ENCODE results near the gene KCNMA1.

KCNMA1 gene

GRCh38 chr10:77176232-77176631 lies 461.4 kb downstream of the KCNMA1 start:
- no peak for DNase-seq (ENCODE audit: low read depth)

- DNase-seq (ENCODE audit: low read depth): no peak
Measured at GRCh38 chr10:77175631-77176222, 461.9 kb downstream of the KCNMA1 start.

- peak; percentile 72 for DNase-seq (ENCODE audit: low read depth)
Measured at GRCh38 chr10:77173615-77174461, 463.8 kb downstream of the KCNMA1 start.

GRCh38 chr10:77172086-77172485 lies 465.5 kb downstream of the KCNMA1 start:
- DNase-seq (ENCODE audit: low read depth): no peak

DNA sequence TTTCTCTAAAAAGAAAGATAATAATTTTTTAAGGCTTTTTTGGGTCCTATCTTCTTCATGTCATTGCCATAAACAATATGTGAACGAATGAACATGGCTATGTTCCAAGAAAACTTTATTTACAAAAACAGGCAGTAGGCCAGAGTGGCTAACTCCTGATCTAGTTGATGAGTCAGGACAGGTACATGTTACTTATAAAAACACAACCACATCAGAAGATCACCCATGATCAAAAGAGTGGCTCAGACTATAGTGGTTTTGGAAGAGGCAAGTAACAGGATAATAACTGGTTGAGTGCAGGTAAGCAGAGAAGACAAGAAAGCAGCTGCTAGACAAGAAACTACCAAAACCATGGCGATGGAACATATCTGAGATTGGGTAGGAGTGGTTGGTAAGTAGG lies 468.7 kb downstream of the KCNMA1 start:
- DNase-seq (ENCODE audit: low read depth): no peak

DNA sequence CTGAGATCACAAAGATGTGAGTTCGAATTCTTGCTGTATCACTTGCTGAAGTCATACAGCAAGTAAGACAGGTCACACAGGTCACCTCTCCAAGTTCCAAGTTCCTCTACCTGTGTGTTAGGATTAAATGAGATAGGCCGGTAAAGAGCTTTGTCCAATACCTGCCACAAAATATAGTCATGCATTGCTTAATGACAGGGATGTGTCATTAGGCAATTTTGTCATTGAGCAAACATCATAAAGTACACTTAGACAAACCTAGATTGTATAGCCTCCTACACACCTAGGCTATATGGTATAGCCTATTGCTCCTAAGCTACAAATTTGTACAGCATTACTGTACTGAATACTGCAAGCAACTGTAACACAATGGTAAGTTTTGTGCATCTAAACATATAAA lies 469.4 kb downstream of the KCNMA1 start:
- DNase-seq (ENCODE audit: low read depth): no peak

- peak; percentile 53 for DNase-seq (ENCODE audit: low read depth)
Measured at GRCh38 chr10:77165445-77166208, 472.0 kb downstream of the KCNMA1 start.

GRCh38 chr10:77164616-77165311 lies 472.8 kb downstream of the KCNMA1 start:
- DNase-seq (ENCODE audit: low read depth): peak; percentile 64

DNA sequence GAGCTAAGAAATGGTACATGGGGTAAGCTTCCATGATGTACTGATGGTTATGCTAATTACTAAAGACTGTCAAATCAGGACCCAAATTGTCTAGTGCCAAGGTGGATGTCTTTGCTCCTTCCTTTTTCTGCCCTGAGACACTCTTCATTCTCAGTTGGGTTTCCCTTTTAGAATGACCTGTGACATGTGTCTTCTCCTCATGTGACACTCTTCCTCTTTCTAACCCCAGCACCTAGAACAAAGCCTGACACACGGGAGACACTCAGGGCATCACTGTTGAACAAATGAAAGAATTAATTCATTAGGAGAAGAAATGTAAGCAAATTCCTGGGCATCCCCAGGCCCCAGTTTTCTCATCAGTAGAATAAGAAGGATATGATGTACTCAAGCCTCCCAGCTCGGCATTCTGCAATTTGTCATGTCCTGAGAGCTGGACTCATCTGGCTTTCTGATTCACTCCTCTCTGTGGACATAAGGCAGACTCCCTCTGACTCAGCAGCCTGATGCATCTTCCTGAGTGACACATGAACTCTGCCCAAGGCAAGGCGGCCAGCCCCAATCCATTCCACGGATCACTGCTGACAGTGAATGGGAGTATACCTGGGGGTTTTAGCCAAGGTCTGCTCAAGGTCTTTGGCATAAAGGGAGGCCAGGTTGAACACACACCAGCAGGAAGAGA lies 473.8 kb downstream of the KCNMA1 start:
- peak; percentile 99 for DNase-seq (ENCODE audit: low read depth)

- no peak for DNase-seq (ENCODE audit: low read depth)
Measured at GRCh38 chr10:77162697-77163096, 474.9 kb downstream of the KCNMA1 start.

- DNase-seq (ENCODE audit: low read depth): peak; percentile 89
Measured at GRCh38 chr10:77160679-77161078, 476.9 kb downstream of the KCNMA1 start.

GRCh38 chr10:77159538-77160110 lies 478.0 kb downstream of the KCNMA1 start:
- DNase-seq (ENCODE audit: low read depth): peak; percentile 54

- no peak for DNase-seq (ENCODE audit: low read depth)
Measured at GRCh38 chr10:77158666-77159065, 478.9 kb downstream of the KCNMA1 start.

GRCh38 chr10:77157248-77158019 lies 480.2 kb downstream of the KCNMA1 start:
- no peak for DNase-seq (ENCODE audit: low read depth)

GRCh38 chr10:77156406-77156879 lies 481.2 kb downstream of the KCNMA1 start:
- peak; percentile 70 for DNase-seq (ENCODE audit: low read depth)

GRCh38 chr10:77152256-77152655 lies 485.4 kb downstream of the KCNMA1 start:
- DNase-seq (ENCODE audit: low read depth): no peak

DNA sequence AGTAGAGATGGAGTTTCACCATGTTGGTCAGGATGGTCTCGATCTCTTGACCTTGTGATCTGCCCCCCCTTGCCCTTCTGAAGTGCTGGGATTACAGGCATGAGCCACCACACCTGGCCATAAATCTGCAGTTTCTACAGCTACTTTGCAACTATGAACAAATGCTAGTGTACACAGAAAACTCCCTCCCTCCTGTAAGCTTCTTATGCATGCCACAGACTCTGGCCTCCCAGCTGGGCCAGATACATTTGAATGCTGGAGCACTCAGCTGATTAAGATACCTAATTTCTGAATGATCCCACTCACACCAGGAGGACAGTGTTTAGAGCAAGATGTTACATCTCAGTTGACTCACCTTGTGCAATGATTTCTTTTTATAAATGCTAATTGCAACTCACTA lies 486.2 kb downstream of the KCNMA1 start:
- DNase-seq (ENCODE audit: low read depth): no peak

DNA sequence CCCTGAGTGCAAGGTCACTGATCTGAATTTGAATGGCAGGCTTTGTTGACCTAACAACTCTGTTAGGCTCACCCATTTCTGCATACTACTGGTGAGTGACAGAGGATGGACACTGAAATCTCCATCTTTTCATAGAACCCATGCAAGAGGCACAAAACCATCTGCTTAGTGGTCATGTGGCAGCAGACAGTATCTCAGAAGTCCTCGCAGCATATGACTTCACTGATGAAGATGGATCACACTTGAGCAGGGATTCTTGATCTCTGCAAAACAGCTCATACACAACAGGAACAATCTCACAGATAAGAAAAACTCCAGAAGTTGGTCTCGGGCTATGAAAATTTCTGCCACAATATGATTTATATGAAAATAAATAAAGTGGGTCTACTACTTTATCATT lies 487.9 kb downstream of the KCNMA1 start:
- DNase-seq (ENCODE audit: low read depth): no peak

DNA sequence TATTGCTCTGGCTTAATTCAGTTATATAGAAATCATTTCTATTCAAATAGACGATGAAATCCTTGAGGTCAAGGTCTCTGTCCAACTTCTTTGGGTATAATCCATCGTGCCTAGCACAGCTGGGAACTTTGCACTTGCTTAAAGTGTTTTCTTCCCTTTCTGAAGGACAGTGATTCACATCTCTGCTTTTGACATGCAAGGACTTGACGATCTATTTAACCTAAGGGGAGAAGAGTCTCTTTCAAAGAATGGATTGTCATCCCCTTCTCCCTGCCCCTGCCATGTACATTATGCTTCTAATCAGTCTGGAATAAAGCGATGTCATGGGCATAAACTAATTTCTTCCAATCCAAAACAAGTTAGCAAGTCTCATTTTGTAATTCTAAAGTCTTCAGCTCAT lies 488.6 kb downstream of the KCNMA1 start:
- no peak for DNase-seq (ENCODE audit: low read depth)

- no peak for DNase-seq (ENCODE audit: low read depth)
Measured at GRCh38 chr10:77147871-77148270, 489.7 kb downstream of the KCNMA1 start.
